ENCODE results near the gene FXYD6. TPM values are rescaled to one million over a fixed set of nuclear protein-coding genes. Genes with fewer than 3 reads are reported as not detected.

Gene FXYD6
- polyA plus RNA-seq, 2 of the 4 experiments (the other 2 are of a cell fraction), result 0.26 to 0.49 TPM

- Histone ChIP-seq H3K9me3 (no peaks in the 10 kb centered on the region), H3K4me1 (0 out of 3 replicates have a peak, but pooled peaks cover 4% of the 10 kb centered on the region), H3K27ac (no peak overlapping the region), H3K4me3 (no peak overlapping the region), H3K4me2 (no peak overlapping the region)
- ATAC-seq (no peak), FAIRE-seq (no peak), DNase-seq (ENCODE audit: low read depth in 1 of 2, low spot score in 1 of 2) (no peak)
- POLR2A ChIA-PET, result no interaction called here
- 82% methylated on average over 2 of the region's 2 CpGs for WGBS (ENCODE audit: missing lambda C conversion rate)
- TF ChIP-seq EHF (CRISPR knock-in tag; IDR thresholded peaks at IDR 0.05), result no peak
- TF ChIP-seq ELK1 (IDR thresholded peaks at IDR 0.05; ENCODE audit: low read depth, low read length), result no peak
- TF ChIP-seq HOXB5 (CRISPR knock-in tag; IDR thresholded peaks at IDR 0.05), result no peak
- CTCF ChIA-PET, result interaction anchor here (1.2 kb wide), 1 partner anchor 40 kb away, joined by 4 read pairs; no protein-coding TSS in a partner anchor
Measured at GRCh38 chr11:117906126-117906525, 29.7 kb upstream of the FXYD6 start.

- Histone ChIP-seq H3K4me1 (0 out of 3 replicates have a peak, but pooled peaks cover 4% of the 10 kb centered on the region), H3K27ac (no peak overlapping the region), H3K4me2 (no peak overlapping the region), H3K4me3 (no peak overlapping the region), H3K9me3 (no peaks in the 10 kb centered on the region)
- ChIA-PET POLR2A (no interaction called here), CTCF (no interaction called here)
- FAIRE-seq (no peak), ATAC-seq (no peak), DNase-seq (ENCODE audit: low read depth in 1 of 2, low spot score in 1 of 2) (no peak)
- WGBS (ENCODE audit: missing lambda C conversion rate), result 48% methylated on average over 4 of the region's 4 CpGs
- TF ChIP-seq EP300 (IDR thresholded peaks at IDR 0.05), result no peak
- no peak for TF ChIP-seq CBX2 (IDR thresholded peaks at IDR 0.05; ENCODE audit: borderline replicate concordance, low read depth)
- TF ChIP-seq KDM1A (IDR thresholded peaks at IDR 0.05; ENCODE audit: low read depth), result no peak
Measured at GRCh38 chr11:117905524-117905923, 29.1 kb upstream of the FXYD6 start.

GRCh38 chr11:117903505-117904382 is 27.3 kb upstream of the FXYD6 start:
- ATAC-seq, result no peak
- no peak overlapping the region for H3K27ac ChIP-seq
- ChIA-PET POLR2A (no interaction called here), CTCF (interaction anchor here (0.8 to 1.3 kb wide), 3 partner anchors 43 to 96 kb away, joined by 3 to 4 read pairs (median 3); no protein-coding TSS in a partner anchor)
- FAIRE-seq, result no peak
- 45% methylated on average over 7 of the region's 14 CpGs for WGBS (ENCODE audit: missing lambda C conversion rate)
- H3K9me3 ChIP-seq, result no peaks in the 10 kb centered on the region
- 0 out of 3 replicates have a peak, but pooled peaks cover 4% of the 10 kb centered on the region for H3K4me1 ChIP-seq
- no peak overlapping the region for H3K4me2 ChIP-seq
- no peak for TF ChIP-seq POLR2AphosphoS2 (conservative IDR thresholded peaks at IDR 0.05; ENCODE audit: low read length)
- TF ChIP-seq JUN (IDR thresholded peaks at IDR 0.05), result no peak
- no peak for DNase-seq (ENCODE audit: low read depth in 1 of 2, low spot score in 1 of 2)
- H3K4me3 ChIP-seq, result no peak overlapping the region

- DNase-seq (ENCODE audit: low read depth in 1 of 2, low spot score in 1 of 2), result no peak
- no peak overlapping the region for H3K27ac ChIP-seq
- POLR2A ChIA-PET, result no interaction called here
- H3K4me1 ChIP-seq, result no peaks in the 10 kb centered on the region
- no peak overlapping the region for H3K4me2 ChIP-seq
- 63% methylated on average over 11 of the region's 13 CpGs for WGBS (ENCODE audit: missing lambda C conversion rate)
- CTCF ChIA-PET, result interaction anchor here (0.9 kb wide), 2 partner anchors 46 to 83 kb away, joined by 3 to 4 read pairs; no protein-coding TSS in a partner anchor
- H3K4me3 ChIP-seq, result no peak overlapping the region
- no peak for ATAC-seq
- TF ChIP-seq MAFK (IDR thresholded peaks at IDR 0.05; ENCODE audit: partially characterized antibody), result no peak
- TF ChIP-seq GATA3 (IDR thresholded peaks at IDR 0.05; ENCODE audit: borderline replicate concordance), result no peak
- TF ChIP-seq RARB (CRISPR knock-in tag; IDR thresholded peaks at IDR 0.05), result no peak
- TF ChIP-seq KDM5A (IDR thresholded peaks at IDR 0.05), result no peak
- no peak for TF ChIP-seq HOXA7 (CRISPR knock-in tag; IDR thresholded peaks at IDR 0.05)
- TF ChIP-seq HEYL (CRISPR knock-in tag; IDR thresholded peaks at IDR 0.05), result no peak
- no peak for TF ChIP-seq EP300 (IDR thresholded peaks at IDR 0.05)
- no peaks in the 10 kb centered on the region for H3K9me3 ChIP-seq
- no peak for FAIRE-seq
Measured at GRCh38 chr11:117902001-117902845, 25.8 kb upstream of the FXYD6 start.
